HEK293 (cell line): ENCODE measurements around the gene DOK3.

Source experiments
- PRDM1 ChIP-seq: fragments of 450-650 bp; formaldehyde crosslinking; IDR thresholded peaks from 2 replicates; pipeline ENCODE4; 2016; ENCODE audit warnings: missing biosample characterization, missing genetic modification characterization
- TCF7L2 ChIP-seq: IDR thresholded peaks from 2 replicates; pipeline ENCODE4 v1.6.1; 2011; ENCODE audit warnings: low read depth, mild to moderate bottlenecking, inconsistent platforms, low read length, moderate library complexity, borderline replicate concordance
- YY1 ChIP-seq: fragments of 450-650 bp; formaldehyde crosslinking; IDR thresholded peaks from 2 replicates; pipeline ENCODE4 v1.5.1; 2018; ENCODE audit warnings: missing biosample characterization, missing genetic modification characterization
- ZBTB7A ChIP-seq: fragments of 450-650 bp; formaldehyde crosslinking; IDR thresholded peaks from 2 replicates; pipeline ENCODE4 v1.5.1; 2016; ENCODE audit warnings: low read depth, missing biosample characterization, missing genetic modification characterization
- ZNF140 ChIP-seq: fragments of 450-650 bp; formaldehyde crosslinking; IDR thresholded peaks from 2 replicates; pipeline ENCODE4 v1.5.1; 2016; ENCODE audit warnings: missing biosample characterization, missing genetic modification characterization
- ZNF747 ChIP-seq: fragments of 450-650 bp; formaldehyde crosslinking; IDR thresholded peaks from 2 replicates; pipeline ENCODE4 v1.5.1; 2016; ENCODE audit warnings: missing biosample characterization, missing genetic modification characterization
- ZXDB ChIP-seq: fragments of 450-650 bp; formaldehyde crosslinking; IDR thresholded peaks from 2 replicates; pipeline ENCODE4 v1.5.1; 2016; ENCODE audit warnings: missing biosample characterization, missing genetic modification characterization
- TF ChIP-seq, protein P1 (sequence below): fragments of 450-650 bp; formaldehyde crosslinking; IDR thresholded peaks from 2 replicates; pipeline ENCODE4 v1.5.1; 2016; ENCODE audit warnings: missing biosample characterization, missing genetic modification characterization
- TF ChIP-seq, protein P2 (sequence below): sonication (generic); formaldehyde crosslinking; IDR thresholded peaks from 2 replicates; pipeline ENCODE4 v1.8.1; 2022; ENCODE audit warnings: mild to moderate bottlenecking, moderate library complexity, missing genetic modification reagents
- TF ChIP-seq, protein P3 (sequence below): fragments of 450-650 bp; formaldehyde crosslinking; IDR thresholded peaks from 2 replicates; pipeline ENCODE4 v1.5.1; 2016; ENCODE audit warnings: missing biosample characterization, missing genetic modification characterization
- TF ChIP-seq, protein P4 (sequence below): fragments of 450-650 bp; formaldehyde crosslinking; conservative IDR thresholded peaks from 2 replicates; pipeline ENCODE4 v1.5.1; 2016; ENCODE audit warnings: low read depth, missing biosample characterization, missing genetic modification characterization
- TF ChIP-seq, protein P5 (sequence below): fragments of 450-650 bp; formaldehyde crosslinking; IDR thresholded peaks from 2 replicates; pipeline ENCODE4 v1.5.1; 2017; ENCODE audit warnings: missing biosample characterization, missing genetic modification characterization
- TF ChIP-seq, protein P6 (sequence below): fragments of 450-650 bp; formaldehyde crosslinking; IDR thresholded peaks from 2 replicates; pipeline ENCODE4 v1.5.1; 2016; ENCODE audit warnings: missing biosample characterization, missing genetic modification characterization

DNA sequence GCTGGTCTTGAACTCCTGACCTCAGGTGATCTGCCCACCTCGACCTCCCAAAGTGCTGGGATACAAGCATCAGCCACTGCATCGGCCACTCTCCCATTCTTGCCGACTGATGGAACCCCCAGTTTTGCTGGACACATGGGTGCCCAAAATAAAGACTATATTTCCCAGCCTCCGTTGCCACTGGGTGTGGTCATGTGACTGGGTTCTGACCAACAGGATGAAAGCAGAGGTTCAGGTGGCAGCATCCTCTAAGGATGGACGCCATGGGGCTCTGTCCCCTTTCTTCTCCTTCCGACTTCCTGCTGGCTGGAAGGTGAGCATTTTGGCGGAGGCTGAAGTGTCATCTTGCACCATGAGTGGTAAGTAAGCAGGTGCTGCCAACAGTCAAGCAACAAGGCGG, 22.5 kb downstream of the DOK3 start:
- TF ChIP-seq, protein P1, sequence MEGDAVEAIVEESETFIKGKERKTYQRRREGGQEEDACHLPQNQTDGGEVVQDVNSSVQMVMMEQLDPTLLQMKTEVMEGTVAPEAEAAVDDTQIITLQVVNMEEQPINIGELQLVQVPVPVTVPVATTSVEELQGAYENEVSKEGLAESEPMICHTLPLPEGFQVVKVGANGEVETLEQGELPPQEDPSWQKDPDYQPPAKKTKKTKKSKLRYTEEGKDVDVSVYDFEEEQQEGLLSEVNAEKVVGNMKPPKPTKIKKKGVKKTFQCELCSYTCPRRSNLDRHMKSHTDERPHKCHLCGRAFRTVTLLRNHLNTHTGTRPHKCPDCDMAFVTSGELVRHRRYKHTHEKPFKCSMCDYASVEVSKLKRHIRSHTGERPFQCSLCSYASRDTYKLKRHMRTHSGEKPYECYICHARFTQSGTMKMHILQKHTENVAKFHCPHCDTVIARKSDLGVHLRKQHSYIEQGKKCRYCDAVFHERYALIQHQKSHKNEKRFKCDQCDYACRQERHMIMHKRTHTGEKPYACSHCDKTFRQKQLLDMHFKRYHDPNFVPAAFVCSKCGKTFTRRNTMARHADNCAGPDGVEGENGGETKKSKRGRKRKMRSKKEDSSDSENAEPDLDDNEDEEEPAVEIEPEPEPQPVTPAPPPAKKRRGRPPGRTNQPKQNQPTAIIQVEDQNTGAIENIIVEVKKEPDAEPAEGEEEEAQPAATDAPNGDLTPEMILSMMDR (tag by site-specific recombination) = no peak
- no peak for TF ChIP-seq TCF7L2
- no peak for TF ChIP-seq ZXDB (tag by site-specific recombination)
- TF ChIP-seq, protein P2, sequence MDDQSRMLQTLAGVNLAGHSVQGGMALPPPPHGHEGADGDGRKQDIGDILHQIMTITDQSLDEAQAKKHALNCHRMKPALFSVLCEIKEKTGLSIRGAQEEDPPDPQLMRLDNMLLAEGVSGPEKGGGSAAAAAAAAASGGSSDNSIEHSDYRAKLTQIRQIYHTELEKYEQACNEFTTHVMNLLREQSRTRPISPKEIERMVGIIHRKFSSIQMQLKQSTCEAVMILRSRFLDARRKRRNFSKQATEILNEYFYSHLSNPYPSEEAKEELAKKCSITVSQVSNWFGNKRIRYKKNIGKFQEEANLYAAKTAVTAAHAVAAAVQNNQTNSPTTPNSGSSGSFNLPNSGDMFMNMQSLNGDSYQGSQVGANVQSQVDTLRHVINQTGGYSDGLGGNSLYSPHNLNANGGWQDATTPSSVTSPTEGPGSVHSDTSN = no peak
- TF ChIP-seq, protein P3, sequence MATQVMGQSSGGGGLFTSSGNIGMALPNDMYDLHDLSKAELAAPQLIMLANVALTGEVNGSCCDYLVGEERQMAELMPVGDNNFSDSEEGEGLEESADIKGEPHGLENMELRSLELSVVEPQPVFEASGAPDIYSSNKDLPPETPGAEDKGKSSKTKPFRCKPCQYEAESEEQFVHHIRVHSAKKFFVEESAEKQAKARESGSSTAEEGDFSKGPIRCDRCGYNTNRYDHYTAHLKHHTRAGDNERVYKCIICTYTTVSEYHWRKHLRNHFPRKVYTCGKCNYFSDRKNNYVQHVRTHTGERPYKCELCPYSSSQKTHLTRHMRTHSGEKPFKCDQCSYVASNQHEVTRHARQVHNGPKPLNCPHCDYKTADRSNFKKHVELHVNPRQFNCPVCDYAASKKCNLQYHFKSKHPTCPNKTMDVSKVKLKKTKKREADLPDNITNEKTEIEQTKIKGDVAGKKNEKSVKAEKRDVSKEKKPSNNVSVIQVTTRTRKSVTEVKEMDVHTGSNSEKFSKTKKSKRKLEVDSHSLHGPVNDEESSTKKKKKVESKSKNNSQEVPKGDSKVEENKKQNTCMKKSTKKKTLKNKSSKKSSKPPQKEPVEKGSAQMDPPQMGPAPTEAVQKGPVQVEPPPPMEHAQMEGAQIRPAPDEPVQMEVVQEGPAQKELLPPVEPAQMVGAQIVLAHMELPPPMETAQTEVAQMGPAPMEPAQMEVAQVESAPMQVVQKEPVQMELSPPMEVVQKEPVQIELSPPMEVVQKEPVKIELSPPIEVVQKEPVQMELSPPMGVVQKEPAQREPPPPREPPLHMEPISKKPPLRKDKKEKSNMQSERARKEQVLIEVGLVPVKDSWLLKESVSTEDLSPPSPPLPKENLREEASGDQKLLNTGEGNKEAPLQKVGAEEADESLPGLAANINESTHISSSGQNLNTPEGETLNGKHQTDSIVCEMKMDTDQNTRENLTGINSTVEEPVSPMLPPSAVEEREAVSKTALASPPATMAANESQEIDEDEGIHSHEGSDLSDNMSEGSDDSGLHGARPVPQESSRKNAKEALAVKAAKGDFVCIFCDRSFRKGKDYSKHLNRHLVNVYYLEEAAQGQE = no peak
- TF ChIP-seq YY1 (tag by site-specific recombination) = no peak
- TF ChIP-seq PRDM1 (tag by site-specific recombination) = no peak
- no peak for TF ChIP-seq ZNF140 (tag by site-specific recombination)
- no peak for TF ChIP-seq ZBTB7A
- TF ChIP-seq, protein P4, sequence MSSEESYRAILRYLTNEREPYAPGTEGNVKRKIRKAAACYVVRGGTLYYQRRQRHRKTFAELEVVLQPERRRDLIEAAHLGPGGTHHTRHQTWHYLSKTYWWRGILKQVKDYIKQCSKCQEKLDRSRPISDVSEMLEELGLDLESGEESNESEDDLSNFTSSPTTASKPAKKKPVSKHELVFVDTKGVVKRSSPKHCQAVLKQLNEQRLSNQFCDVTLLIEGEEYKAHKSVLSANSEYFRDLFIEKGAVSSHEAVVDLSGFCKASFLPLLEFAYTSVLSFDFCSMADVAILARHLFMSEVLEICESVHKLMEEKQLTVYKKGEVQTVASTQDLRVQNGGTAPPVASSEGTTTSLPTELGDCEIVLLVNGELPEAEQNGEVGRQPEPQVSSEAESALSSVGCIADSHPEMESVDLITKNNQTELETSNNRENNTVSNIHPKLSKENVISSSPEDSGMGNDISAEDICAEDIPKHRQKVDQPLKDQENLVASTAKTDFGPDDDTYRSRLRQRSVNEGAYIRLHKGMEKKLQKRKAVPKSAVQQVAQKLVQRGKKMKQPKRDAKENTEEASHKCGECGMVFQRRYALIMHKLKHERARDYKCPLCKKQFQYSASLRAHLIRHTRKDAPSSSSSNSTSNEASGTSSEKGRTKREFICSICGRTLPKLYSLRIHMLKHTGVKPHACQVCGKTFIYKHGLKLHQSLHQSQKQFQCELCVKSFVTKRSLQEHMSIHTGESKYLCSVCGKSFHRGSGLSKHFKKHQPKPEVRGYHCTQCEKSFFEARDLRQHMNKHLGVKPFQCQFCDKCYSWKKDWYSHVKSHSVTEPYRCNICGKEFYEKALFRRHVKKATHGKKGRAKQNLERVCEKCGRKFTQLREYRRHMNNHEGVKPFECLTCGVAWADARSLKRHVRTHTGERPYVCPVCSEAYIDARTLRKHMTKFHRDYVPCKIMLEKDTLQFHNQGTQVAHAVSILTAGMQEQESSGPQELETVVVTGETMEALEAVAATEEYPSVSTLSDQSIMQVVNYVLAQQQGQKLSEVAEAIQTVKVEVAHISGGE = no peak
- no peak for TF ChIP-seq ZNF747 (tag by site-specific recombination)
- TF ChIP-seq, protein P5, sequence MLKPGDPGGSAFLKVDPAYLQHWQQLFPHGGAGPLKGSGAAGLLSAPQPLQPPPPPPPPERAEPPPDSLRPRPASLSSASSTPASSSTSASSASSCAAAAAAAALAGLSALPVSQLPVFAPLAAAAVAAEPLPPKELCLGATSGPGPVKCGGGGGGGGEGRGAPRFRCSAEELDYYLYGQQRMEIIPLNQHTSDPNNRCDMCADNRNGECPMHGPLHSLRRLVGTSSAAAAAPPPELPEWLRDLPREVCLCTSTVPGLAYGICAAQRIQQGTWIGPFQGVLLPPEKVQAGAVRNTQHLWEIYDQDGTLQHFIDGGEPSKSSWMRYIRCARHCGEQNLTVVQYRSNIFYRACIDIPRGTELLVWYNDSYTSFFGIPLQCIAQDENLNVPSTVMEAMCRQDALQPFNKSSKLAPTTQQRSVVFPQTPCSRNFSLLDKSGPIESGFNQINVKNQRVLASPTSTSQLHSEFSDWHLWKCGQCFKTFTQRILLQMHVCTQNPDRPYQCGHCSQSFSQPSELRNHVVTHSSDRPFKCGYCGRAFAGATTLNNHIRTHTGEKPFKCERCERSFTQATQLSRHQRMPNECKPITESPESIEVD (tag by site-specific recombination) = no peak
- TF ChIP-seq, protein P6, sequence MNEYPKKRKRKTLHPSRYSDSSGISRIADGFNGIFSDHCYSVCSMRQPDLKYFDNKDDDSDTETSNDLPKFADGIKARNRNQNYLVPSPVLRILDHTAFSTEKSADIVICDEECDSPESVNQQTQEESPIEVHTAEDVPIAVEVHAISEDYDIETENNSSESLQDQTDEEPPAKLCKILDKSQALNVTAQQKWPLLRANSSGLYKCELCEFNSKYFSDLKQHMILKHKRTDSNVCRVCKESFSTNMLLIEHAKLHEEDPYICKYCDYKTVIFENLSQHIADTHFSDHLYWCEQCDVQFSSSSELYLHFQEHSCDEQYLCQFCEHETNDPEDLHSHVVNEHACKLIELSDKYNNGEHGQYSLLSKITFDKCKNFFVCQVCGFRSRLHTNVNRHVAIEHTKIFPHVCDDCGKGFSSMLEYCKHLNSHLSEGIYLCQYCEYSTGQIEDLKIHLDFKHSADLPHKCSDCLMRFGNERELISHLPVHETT = no peak
